H1 (cell line): ENCODE measurements around the gene NUP210. TPM values are rescaled to one million over a fixed set of nuclear protein-coding genes. Genes with fewer than 3 reads are reported as not detected.

Experiments used
- CEBPB ChIP-seq: IDR thresholded peaks from 2 replicates; pipeline ENCODE4 v1.6.1; 2012; ENCODE audit warnings: low read depth, low read length
- KDM4A ChIP-seq: IDR thresholded peaks from one replicate; pipeline ENCODE4 v1.7.1; 2012; ENCODE audit warnings: low read depth, mild to moderate bottlenecking, moderate library complexity, low read length, inconsistent platforms; ENCODE audit not compliant: severe bottlenecking
- RBBP5 ChIP-seq: IDR thresholded peaks from 2 replicates; pipeline ENCODE4 v1.7.1; 2012; ENCODE audit warnings: low read depth, mild to moderate bottlenecking, inconsistent platforms, low read length, moderate library complexity, borderline replicate concordance
- SP2 ChIP-seq: IDR thresholded peaks from 2 replicates; pipeline ENCODE4 v1.6.1; 2012; ENCODE audit warnings: mild to moderate bottlenecking, low read length, inconsistent platforms
- SUZ12 ChIP-seq: fragments of 200-600 bp; sonication (generic); IDR thresholded peaks from 2 replicates; pipeline ENCODE4 v1.6.1; 2012; ENCODE audit warnings: mild to moderate bottlenecking, inconsistent platforms, low read length, moderate library complexity, mixed read lengths
- TAF1 ChIP-seq: IDR thresholded peaks from 2 replicates; pipeline ENCODE4 v1.6.1; 2011; ENCODE audit warnings: mild to moderate bottlenecking, low read depth, low read length
- polyA plus RNA-seq, 7 experiments: library from polyadenylated mRNA; depleted of rRNA in 3 of 7; stranded (reverse) in 5 of 7; unstranded in 2 of 7; fragments of >200 nt in 5 of 7; fragments of 200-250 nt in 2 of 7; gene quantifications; 1 replicate in 5 of 7; 2 replicates in 1 of 7; 4 replicates in 1 of 7; pipeline versions ENCODE4 v1.2.1 to v1.2.3, GENCODE V29; 2011 to 2013; ENCODE audit warnings: missing spikeins in 2 of 7, mixed read lengths in 2 of 7
- total RNA-seq: library from RNA; stranded (reverse); fragmentation: NEBNext Ultra II Directional; extraction: Animal tissue kit (Norgen Biotek cat#: 25700); gene quantifications from 2 replicates; pipeline ENCODE4 v1.2.1, GENCODE V29; 2021
- TF ChIP-seq, protein P1 (sequence below): IDR thresholded peaks from 2 replicates; pipeline ENCODE4 v1.6.1; 2012; ENCODE audit warnings: low read length, inconsistent platforms

The NUP210 gene
- total and polyA plus RNA-seq, 2 of the 8 experiments (the other 6 are each of a cell fraction or from before 2014, with no cell fraction given), result 51.0 to 53.7 TPM

DNA sequence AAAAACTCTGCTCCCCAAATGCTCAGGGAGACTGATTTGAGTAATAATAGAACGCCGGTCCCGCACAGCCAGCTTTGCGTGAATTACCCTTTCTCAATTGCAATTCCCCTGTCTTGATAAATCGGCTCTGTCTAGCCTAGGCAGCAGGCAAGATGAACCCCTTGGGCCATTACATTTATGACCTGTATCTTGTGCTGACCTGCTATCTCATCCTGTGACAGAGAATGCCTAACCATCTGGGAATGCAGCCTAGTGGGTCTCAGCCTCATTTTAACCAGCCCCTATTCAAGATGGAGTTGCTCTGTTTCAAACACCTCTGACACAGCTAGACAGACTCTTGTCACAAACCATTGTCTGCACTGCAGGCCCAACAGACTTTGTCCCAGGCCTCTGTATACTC is 13.8 kb upstream of the NUP210 start (continued):
- TF ChIP-seq, protein P1, sequence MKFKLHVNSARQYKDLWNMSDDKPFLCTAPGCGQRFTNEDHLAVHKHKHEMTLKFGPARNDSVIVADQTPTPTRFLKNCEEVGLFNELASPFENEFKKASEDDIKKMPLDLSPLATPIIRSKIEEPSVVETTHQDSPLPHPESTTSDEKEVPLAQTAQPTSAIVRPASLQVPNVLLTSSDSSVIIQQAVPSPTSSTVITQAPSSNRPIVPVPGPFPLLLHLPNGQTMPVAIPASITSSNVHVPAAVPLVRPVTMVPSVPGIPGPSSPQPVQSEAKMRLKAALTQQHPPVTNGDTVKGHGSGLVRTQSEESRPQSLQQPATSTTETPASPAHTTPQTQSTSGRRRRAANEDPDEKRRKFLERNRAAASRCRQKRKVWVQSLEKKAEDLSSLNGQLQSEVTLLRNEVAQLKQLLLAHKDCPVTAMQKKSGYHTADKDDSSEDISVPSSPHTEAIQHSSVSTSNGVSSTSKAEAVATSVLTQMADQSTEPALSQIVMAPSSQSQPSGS, result no peak
- no peak for TF ChIP-seq SUZ12
- TF ChIP-seq CEBPB, result no peak
- TF ChIP-seq KDM4A, result no peak
- no peak for TF ChIP-seq TAF1
- TF ChIP-seq SP2, result no peak
- no peak for TF ChIP-seq RBBP5
